GM23248 (cell line): ENCODE data around the gene NDE1.

Source experiments
- EZH2 ChIP-seq: fragments of 200-600 bp; sonication (generic); IDR thresholded peaks from 2 replicates; pipeline ENCODE4 v1.6.1; 2018; ENCODE audit warnings: antibody characterized with exemption, mild to moderate bottlenecking; ENCODE audit not compliant: insufficient read depth, poor library complexity, severe bottlenecking
- EZH2phosphoT487 ChIP-seq: fragments of 200-600 bp; sonication (generic); IDR thresholded peaks from 2 replicates; pipeline ENCODE4 v1.6.1; 2018; ENCODE audit warnings: antibody characterized with exemption, moderate library complexity, mild to moderate bottlenecking, low read depth; ENCODE audit not compliant: insufficient read depth

DNA sequence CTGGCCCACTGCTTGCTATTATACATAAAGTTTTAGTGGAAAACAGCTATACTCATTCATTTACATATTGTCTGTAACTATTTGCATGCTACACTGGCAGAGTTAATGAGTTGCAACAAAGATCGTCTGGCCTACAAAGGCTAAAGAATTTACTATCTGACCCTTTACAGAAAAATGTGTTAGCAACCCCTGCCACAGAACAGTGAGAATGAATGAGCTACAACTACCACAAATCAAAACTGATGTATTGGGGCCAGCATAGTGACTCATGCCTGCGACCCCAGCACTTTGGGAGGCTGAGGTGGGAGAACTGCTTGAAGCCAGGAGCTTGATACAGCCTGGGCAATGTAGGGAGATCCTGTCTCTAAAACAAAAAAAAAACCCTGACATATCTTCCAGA lies 114.1 kb downstream of the NDE1 start:
- TF ChIP-seq EZH2phosphoT487, result no peak
- no peak for TF ChIP-seq EZH2
